ENCODE data around the gene MYBPH. TPM values are rescaled to one million over a fixed set of nuclear protein-coding genes. Genes with fewer than 3 reads are reported as not detected.

Gene MYBPH
- 0.06 TPM in 1 of 2 replicates, not detected in the other for total RNA-seq

DNA sequence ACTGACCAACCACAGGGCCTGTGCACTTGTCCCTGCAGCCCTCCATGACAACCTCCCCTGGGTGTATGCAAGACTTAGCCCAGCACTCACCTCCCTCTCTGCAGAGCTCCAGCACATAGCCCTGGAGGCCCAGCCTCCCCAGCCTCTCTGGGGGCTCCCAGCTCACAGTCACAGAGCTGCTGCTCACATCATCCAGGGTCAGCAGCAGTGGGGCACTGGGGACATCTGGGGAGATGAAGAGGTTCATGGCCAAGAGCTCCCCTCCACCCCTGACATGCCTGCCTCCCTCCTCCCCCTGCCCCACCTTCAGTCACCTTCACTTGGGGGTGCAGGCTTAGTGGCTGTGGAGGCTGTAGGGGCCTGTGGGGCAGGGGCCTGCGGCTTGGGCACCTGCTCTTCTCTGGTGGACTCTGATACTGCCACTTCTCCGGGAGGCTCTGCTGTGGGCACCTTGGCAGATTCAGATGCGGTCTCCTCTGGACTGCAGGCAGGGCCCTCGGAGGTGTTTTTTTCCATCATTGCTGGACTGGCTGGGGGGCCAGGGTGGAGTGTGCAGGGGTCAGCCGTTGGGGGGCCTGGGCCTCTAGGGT is at the start of gene MYBPH:
MYBPH (minus strand) TSS at position 590 of the 590 bp plus-strand sequence; CDS start at position 519, 71 bp downstream.

DNA sequence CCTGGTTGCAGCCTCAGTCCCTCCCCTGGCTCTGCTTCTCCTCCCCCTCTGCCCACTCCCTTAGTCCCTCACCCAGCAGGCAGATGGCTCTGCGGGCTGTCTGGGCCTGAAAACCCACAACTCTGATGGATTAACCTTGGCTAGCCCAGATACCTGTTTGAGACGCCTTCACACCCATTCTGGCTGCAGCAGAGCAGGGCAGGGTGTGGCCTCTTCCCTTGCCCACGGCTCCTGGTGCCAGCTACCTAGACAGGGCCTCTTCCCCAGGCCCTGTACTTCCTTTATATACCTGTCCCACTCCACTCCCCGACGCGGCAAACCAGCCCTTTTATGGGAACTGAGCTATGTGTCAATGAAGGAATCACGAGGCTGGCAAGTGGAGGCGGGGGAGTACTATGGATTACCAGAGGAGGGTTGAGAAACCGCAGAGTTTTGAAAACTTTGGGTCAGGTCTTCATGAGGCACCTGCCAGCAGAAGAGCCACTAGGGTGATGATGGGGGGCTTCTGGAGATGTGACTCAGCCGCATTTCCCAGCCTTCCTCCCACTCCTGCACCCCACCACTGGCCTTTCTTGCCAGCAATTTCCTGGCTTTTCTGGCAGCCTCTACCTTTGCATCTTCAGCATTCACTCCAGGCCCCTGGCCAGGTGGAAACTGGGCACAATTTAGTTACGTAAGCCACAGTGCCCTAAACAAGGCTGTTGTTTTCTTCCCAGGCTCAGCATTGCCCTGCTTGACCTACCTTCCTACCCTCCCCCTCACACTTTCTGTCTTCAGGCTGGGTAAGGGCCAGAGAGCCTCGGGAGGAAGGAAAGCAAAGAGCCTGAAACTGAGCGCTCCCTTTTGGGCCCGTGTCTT is 11.0 kb upstream of the MYBPH start, which contains the start of gene CHI3L1:
CHI3L1 (minus strand) TSS at position 259 of the 858 bp plus-strand sequence; CDS start at position 178, 81 bp downstream.

GRCh38 chr1:203127666-203128430 is 47.8 kb downstream of the MYBPH start, which contains the start of gene ADORA1:
ADORA1 (plus strand) TSS chr1:203127726; CDS start chr1:203128842, 1,116 bp downstream.

Other genes starting within 250 kb of the MYBPH start
- 33.4 and 33.8 TPM in 2 replicates for gene KLHL12, start 248.6 kb downstream of the MYBPH start, total RNA-seq
- gene ADIPOR1, start 217.5 kb downstream of the MYBPH start, total RNA-seq, result 145 and 163 TPM in 2 replicates
- 50.6 and 52.1 TPM in 2 replicates for gene CYB5R1, start 208.6 kb downstream of the MYBPH start, total RNA-seq
- 63.8 and 71.7 TPM in 2 replicates for gene TMEM183A, start 168.5 kb downstream of the MYBPH start, total RNA-seq
- 0.26 and 0.50 TPM in 2 replicates for gene PPFIA4, start 149.3 kb downstream of the MYBPH start, total RNA-seq
- gene MYOG, start 89.8 kb downstream of the MYBPH start, total RNA-seq, result not detected in 2 replicates
- gene ADORA1, start 48.1 kb downstream of the MYBPH start, total RNA-seq, result 0.26 TPM in 1 of 2 replicates, not detected in the other
- 0.06 and 0.13 TPM in 2 replicates for gene CHI3L1, start 10.9 kb upstream of the MYBPH start, total RNA-seq
- gene CHIT1, start 53.8 kb upstream of the MYBPH start, total RNA-seq, result not detected in 2 replicates
- gene BTG2, start 129.7 kb upstream of the MYBPH start, total RNA-seq, result 8.3 and 13.0 TPM in 2 replicates
- 4.4 and 6.3 TPM in 2 replicates for gene FMOD, start 175.3 kb upstream of the MYBPH start, total RNA-seq